Measurements from ENCODE around the gene OLIG2. TPM values are rescaled to one million over a fixed set of nuclear protein-coding genes. Genes with fewer than 3 reads are reported as not detected.

The OLIG2 gene
- total RNA-seq, 3 donors from 2014 or later = not detected

- intact Hi-C loops (cut with DNase I, micrococcal nuclease) = no loop called here
- no peak for DNase-seq
- Histone ChIP-seq H3K4me3 (no peak overlapping the region), H3K36me3 (ENCODE audit: low read depth) (no peaks in the 10 kb centered on the region), H3K9me3 (no peaks in the 10 kb centered on the region), H3K4me1 (ENCODE audit: low read depth) (no peaks in the 10 kb centered on the region)
- no peak for TF ChIP-seq CTCF (IDR thresholded peaks at IDR 0.05)
- ATAC-seq = no peak
These were observed 17.2 kb upstream of the OLIG2 start for GRCh38 chr21:33008333-33009051.

- DNase-seq (no peak), ATAC-seq (no peak)
- TF ChIP-seq CTCF (IDR thresholded peaks at IDR 0.05) = no peak
- intact Hi-C loops (cut with DNase I, micrococcal nuclease) = no loop called here
- no peaks in the 10 kb centered on the region for H3K36me3 ChIP-seq (ENCODE audit: low read depth)
- no peaks in the 10 kb centered on the region for H3K9me3 ChIP-seq
- no peak overlapping the region for H3K4me3 ChIP-seq
- H3K4me1 ChIP-seq (ENCODE audit: low read depth) = no peaks in the 10 kb centered on the region
These were observed 14.8 kb upstream of the OLIG2 start for GRCh38 chr21:33010931-33011330.

GRCh38 chr21:33011462-33011861 is 14.3 kb upstream of the OLIG2 start:
- Histone ChIP-seq H3K36me3 (ENCODE audit: low read depth) (no peaks in the 10 kb centered on the region), H3K4me3 (no peak overlapping the region), H3K9me3 (no peaks in the 10 kb centered on the region), H3K4me1 (ENCODE audit: low read depth) (no peaks in the 10 kb centered on the region)
- TF ChIP-seq CTCF (IDR thresholded peaks at IDR 0.05) = no peak
- DNase-seq = no peak
- intact Hi-C loops (cut with DNase I, micrococcal nuclease) = no loop called here
- no peak for ATAC-seq

GRCh38 chr21:33013626-33014025 is 12.1 kb upstream of the OLIG2 start:
- Histone ChIP-seq H3K4me3 (no peak overlapping the region), H3K4me1 (ENCODE audit: low read depth) (no peaks in the 10 kb centered on the region), H3K36me3 (ENCODE audit: low read depth) (no peaks in the 10 kb centered on the region), H3K9me3 (no peaks in the 10 kb centered on the region)
- DNase-seq (no peak), ATAC-seq (no peak)
- no peak for TF ChIP-seq CTCF (IDR thresholded peaks at IDR 0.05)
- intact Hi-C loops (cut with DNase I, micrococcal nuclease) = no loop called here

GRCh38 chr21:33014331-33014730 is 11.4 kb upstream of the OLIG2 start:
- no peak overlapping the region for H3K4me3 ChIP-seq
- ATAC-seq (no peak), DNase-seq (no peak)
- H3K36me3 ChIP-seq (ENCODE audit: low read depth) = no peaks in the 10 kb centered on the region
- no peaks in the 10 kb centered on the region for H3K9me3 ChIP-seq
- no peak for TF ChIP-seq CTCF (IDR thresholded peaks at IDR 0.05)
- intact Hi-C loops (cut with DNase I, micrococcal nuclease) = no loop called here
- H3K4me1 ChIP-seq (ENCODE audit: low read depth) = no peaks in the 10 kb centered on the region

- intact Hi-C loops (cut with DNase I, micrococcal nuclease) = no loop called here
- DNase-seq = no peak
- TF ChIP-seq CTCF (IDR thresholded peaks at IDR 0.05) = no peak
- no peak for ATAC-seq
- H3K9me3 ChIP-seq = no peaks in the 10 kb centered on the region
- no peak overlapping the region for H3K4me3 ChIP-seq
- no peaks in the 10 kb centered on the region for H3K36me3 ChIP-seq (ENCODE audit: low read depth)
- H3K4me1 ChIP-seq (ENCODE audit: low read depth) = peaks cover 3% of the 10 kb centered on the region
These were observed 10.6 kb upstream of the OLIG2 start for GRCh38 chr21:33015096-33015495.
